ENCODE data around the gene TGFB1. TPM values are rescaled to one million over a fixed set of nuclear protein-coding genes. Genes with fewer than 3 reads are reported as not detected.

The TGFB1 gene
- total and polyA plus RNA-seq, 9 of the 15 experiments (the other 6 are each of a cell fraction or from before 2014, with no cell fraction given) = 0.24 to 159 (median 17.2) TPM

DNA sequence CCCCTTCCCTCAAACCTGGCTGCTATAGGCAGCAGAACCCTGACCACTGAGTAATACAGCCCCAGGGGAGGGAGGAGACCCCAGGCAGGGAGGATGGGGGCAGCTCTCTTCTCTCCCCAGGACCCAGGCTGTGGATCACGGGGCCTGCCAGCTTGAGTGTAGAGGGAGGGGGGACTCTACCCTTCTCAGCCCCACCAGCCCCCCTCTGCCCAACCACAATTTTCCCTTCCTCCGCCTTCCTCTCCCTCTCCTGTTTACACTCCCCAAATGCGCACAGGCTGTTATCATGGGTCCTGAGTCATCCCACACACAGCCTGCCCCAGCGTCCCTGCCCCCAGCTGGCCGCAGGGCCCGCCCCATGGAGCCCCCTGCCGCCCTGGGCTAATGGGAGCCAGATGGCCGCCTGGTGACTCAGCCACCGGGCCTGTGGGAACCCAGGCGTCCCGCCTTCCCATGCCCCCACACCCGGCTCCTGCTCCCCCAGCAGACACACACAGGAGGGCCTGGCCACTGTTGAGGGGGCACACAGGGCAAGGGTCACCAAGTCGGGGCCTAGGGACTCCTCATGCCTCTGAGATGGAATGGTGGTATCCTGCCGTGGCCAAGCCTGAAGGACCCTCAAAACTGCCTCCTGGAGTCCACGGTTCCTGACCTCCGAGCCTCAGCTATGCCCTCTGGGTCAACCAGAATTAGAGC is 30.1 kb downstream of the TGFB1 start (continued):
- TF ChIP-seq DMBX1 (CRISPR knock-in tag; IDR thresholded peaks at IDR 0.05; ENCODE audit: borderline replicate concordance) (0 out of 2 replicates have a peak, but pooled peaks have one; percentile 62), TAF9B (IDR thresholded peaks at IDR 0.05; ENCODE audit: partially characterized antibody) (peak; percentile 91), CREBBP (IDR thresholded peaks at IDR 0.05; ENCODE audit: low read depth, low read length) (no peak), ARID1B (IDR thresholded peaks at IDR 0.05) (peak; percentile 95), ZNF431 (CRISPR knock-in tag; IDR thresholded peaks at IDR 0.05) (0 out of 2 replicates have a peak, but pooled peaks have one; percentile 18), ZFPM2 (CRISPR knock-in tag; IDR thresholded peaks at IDR 0.05) (no peak), ZNF57 (CRISPR knock-in tag; IDR thresholded peaks at IDR 0.05) (no peak), ZNF174 (CRISPR knock-in tag; IDR thresholded peaks at IDR 0.05) (no peak), POU5F1 (IDR thresholded peaks at IDR 0.05; ENCODE audit: borderline replicate concordance, low read depth, low read length, partially characterized antibody) (no peak), PPARD (CRISPR knock-in tag; IDR thresholded peaks at IDR 0.05) (no peak), ZKSCAN1 (IDR thresholded peaks at IDR 0.05; ENCODE audit: low read depth, low read length) (peak; percentile 21; the same call in 1 of the 2 replicates), HDAC1 (IDR thresholded peaks at IDR 0.05) (peak in 1 of 2 experiments; percentile 91; a peak in 2 of 4 replicates), ZNF75A (CRISPR knock-in tag; IDR thresholded peaks at IDR 0.05) (no peak), KLF1 (tag; IDR thresholded peaks at IDR 0.05) (no peak), BRCA1 (IDR thresholded peaks at IDR 0.05) (no peak), BRCA1 (CRISPR knock-in tag; IDR thresholded peaks at IDR 0.05) (no peak), TCF3 (CRISPR knock-in tag; IDR thresholded peaks at IDR 0.05) (peak; percentile 74), ZNF696 (CRISPR knock-in tag; conservative IDR thresholded peaks at IDR 0.05) (no peak), ZNF764 (CRISPR knock-in tag; IDR thresholded peaks at IDR 0.05; ENCODE audit: low read depth) (no peak), YBX1 (IDR thresholded peaks at IDR 0.05) (no peak), PURB (CRISPR knock-in tag; IDR thresholded peaks at IDR 0.05; ENCODE audit: low read depth) (no peak), ZNF324 (CRISPR knock-in tag; IDR thresholded peaks at IDR 0.05) (no peak), STAT5B (CRISPR knock-in tag; IDR thresholded peaks at IDR 0.05) (no peak), CBFA2T3 (IDR thresholded peaks at IDR 0.05) (peak; percentile 90), SP2 (IDR thresholded peaks at IDR 0.05; ENCODE audit: extremely low read depth, low read depth, low read length, poor library complexity, severe bottlenecking) (no peak), RAD51 (IDR thresholded peaks at IDR 0.05; ENCODE audit: borderline replicate concordance, low read depth) (no peak)
- TF ChIP-seq, protein P1, sequence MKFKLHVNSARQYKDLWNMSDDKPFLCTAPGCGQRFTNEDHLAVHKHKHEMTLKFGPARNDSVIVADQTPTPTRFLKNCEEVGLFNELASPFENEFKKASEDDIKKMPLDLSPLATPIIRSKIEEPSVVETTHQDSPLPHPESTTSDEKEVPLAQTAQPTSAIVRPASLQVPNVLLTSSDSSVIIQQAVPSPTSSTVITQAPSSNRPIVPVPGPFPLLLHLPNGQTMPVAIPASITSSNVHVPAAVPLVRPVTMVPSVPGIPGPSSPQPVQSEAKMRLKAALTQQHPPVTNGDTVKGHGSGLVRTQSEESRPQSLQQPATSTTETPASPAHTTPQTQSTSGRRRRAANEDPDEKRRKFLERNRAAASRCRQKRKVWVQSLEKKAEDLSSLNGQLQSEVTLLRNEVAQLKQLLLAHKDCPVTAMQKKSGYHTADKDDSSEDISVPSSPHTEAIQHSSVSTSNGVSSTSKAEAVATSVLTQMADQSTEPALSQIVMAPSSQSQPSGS (CRISPR knock-in tag; IDR thresholded peaks at IDR 0.05) = no peak
- TF ChIP-seq, protein P2, sequence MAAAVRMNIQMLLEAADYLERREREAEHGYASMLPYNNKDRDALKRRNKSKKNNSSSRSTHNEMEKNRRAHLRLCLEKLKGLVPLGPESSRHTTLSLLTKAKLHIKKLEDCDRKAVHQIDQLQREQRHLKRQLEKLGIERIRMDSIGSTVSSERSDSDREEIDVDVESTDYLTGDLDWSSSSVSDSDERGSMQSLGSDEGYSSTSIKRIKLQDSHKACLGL (CRISPR knock-in tag; IDR thresholded peaks at IDR 0.05; ENCODE audit: borderline replicate concordance, poor library complexity, severe bottlenecking) = no peak
- TF ChIP-seq, protein P3, sequence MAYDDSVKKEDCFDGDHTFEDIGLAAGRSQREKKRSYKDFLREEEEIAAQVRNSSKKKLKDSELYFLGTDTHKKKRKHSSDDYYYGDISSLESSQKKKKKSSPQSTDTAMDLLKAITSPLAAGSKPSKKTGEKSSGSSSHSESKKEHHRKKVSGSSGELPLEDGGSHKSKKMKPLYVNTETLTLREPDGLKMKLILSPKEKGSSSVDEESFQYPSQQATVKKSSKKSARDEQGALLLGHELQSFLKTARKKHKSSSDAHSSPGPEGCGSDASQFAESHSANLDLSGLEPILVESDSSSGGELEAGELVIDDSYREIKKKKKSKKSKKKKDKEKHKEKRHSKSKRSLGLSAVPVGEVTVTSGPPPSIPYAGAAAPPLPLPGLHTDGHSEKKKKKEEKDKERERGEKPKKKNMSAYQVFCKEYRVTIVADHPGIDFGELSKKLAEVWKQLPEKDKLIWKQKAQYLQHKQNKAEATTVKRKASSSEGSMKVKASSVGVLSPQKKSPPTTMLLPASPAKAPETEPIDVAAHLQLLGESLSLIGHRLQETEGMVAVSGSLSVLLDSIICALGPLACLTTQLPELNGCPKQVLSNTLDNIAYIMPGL (CRISPR knock-in tag; IDR thresholded peaks at IDR 0.05) = no peak
